Measurements from ENCODE around the gene ROPN1L. TPM values are rescaled to one million over a fixed set of nuclear protein-coding genes. Genes with fewer than 3 reads are reported as not detected.

The ROPN1L gene
- polyA plus RNA-seq, 3 donors: 1.5 to 2.1 (median 1.9) TPM

GRCh38 chr5:10502130-10502529, 60.5 kb downstream of the ROPN1L start:
- H3K27me3 Mint-ChIP-seq (ENCODE audit: low read depth in 3 of 3): peaks cover 0 to 2% (median 0%) of the 10 kb centered on the region in 3 donors
- intact Hi-C loops (cut with micrococcal nuclease): no loop called here
- no peak overlapping the region for H3K27ac ChIP-seq (ENCODE audit: low read depth in 1 of 2, low read length in 2 of 2)
- H3K36me3 Mint-ChIP-seq: no peaks in the 10 kb centered on the region
- no peaks in the 10 kb centered on the region for H3K79me2 ChIP-seq (ENCODE audit: insufficient read depth, low read length)
- H3K4me2 ChIP-seq (replicated peaks; ENCODE audit: extremely low read depth, low read length, poor library complexity, severe bottlenecking): no peak overlapping the region
- no peak for DNase-seq
- H3K4me3 Mint-ChIP-seq: no peak overlapping the region
- H3K9me3 Mint-ChIP-seq: peaks cover 0 to 3% (median 0%) of the 10 kb centered on the region in 7 donors
- no peaks in the 10 kb centered on the region for H3K27me3 ChIP-seq (ENCODE audit: control insufficient read depth in 2 of 2, insufficient read depth in 2 of 2, low read length in 2 of 2)
- H3K36me3 ChIP-seq (replicated peaks in 1 of 2; ENCODE audit: control insufficient read depth in 1 of 2, insufficient read depth in 2 of 2, low read length in 2 of 2): no peaks in the 10 kb centered on the region
- H3K9ac ChIP-seq (ENCODE audit: insufficient read depth, low read length, poor library complexity, severe bottlenecking): no peak overlapping the region
- H3K27ac Mint-ChIP-seq: no peak overlapping the region
- no peak overlapping the region for H2AFZ ChIP-seq (ENCODE audit: insufficient read depth, low read depth, low read length, poor library complexity, severe bottlenecking)
- no peaks in the 10 kb centered on the region for H3K9me3 ChIP-seq (replicated peaks in 1 of 2; ENCODE audit: control insufficient read depth in 1 of 2, insufficient read depth in 1 of 2, low read length in 2 of 2)
- H4K20me1 ChIP-seq (ENCODE audit: insufficient read depth, low read length): no peaks in the 10 kb centered on the region
- TF ChIP-seq, protein P1, sequence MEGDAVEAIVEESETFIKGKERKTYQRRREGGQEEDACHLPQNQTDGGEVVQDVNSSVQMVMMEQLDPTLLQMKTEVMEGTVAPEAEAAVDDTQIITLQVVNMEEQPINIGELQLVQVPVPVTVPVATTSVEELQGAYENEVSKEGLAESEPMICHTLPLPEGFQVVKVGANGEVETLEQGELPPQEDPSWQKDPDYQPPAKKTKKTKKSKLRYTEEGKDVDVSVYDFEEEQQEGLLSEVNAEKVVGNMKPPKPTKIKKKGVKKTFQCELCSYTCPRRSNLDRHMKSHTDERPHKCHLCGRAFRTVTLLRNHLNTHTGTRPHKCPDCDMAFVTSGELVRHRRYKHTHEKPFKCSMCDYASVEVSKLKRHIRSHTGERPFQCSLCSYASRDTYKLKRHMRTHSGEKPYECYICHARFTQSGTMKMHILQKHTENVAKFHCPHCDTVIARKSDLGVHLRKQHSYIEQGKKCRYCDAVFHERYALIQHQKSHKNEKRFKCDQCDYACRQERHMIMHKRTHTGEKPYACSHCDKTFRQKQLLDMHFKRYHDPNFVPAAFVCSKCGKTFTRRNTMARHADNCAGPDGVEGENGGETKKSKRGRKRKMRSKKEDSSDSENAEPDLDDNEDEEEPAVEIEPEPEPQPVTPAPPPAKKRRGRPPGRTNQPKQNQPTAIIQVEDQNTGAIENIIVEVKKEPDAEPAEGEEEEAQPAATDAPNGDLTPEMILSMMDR (IDR thresholded peaks at IDR 0.05): no peak
- 73% methylated on average over 3 of the region's 8 CpGs for WGBS (ENCODE audit: insufficient coverage)
- H3K4me3 ChIP-seq (replicated peaks in 1 of 3; ENCODE audit: low read depth in 2 of 3, low read length in 3 of 3): no peak overlapping the region
- peaks cover 24% of the 10 kb centered on the region for H3K4me1 Mint-ChIP-seq
- H3K4me1 ChIP-seq (ENCODE audit: control insufficient read depth in 1 of 2, insufficient read depth in 2 of 2, low read length in 2 of 2): peaks cover 14 to 18% of the 10 kb centered on the region in 2 donors

DNA sequence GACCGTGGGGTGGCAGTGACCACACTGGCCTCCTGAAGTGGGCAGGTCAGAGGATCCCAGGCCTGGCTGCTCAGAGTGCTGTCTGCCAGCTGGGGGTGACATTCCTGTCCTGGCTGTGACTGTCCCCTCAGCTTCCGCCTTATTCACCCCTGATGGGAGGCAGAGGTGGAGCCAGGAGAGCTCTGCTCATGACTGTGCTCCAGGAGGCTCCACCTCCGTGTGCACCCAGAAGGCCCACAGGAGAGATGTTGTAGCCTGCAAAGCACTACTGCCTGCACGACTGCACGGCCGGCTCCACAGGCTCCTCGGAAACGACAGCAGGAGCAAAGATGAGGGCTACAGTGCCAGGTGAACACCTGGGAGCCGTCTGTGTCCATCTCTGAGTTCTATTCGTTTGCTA, 60.9 kb downstream of the ROPN1L start:
- Histone ChIP-seq H3K9me3 (replicated peaks in 1 of 2; ENCODE audit: control insufficient read depth in 1 of 2, insufficient read depth in 1 of 2, low read length in 2 of 2) (no peaks in the 10 kb centered on the region), H3K36me3 (replicated peaks in 1 of 2; ENCODE audit: control insufficient read depth in 1 of 2, insufficient read depth in 2 of 2, low read length in 2 of 2) (no peaks in the 10 kb centered on the region), H4K20me1 (ENCODE audit: insufficient read depth, low read length) (no peaks in the 10 kb centered on the region), H3K4me1 (ENCODE audit: control insufficient read depth in 1 of 2, insufficient read depth in 2 of 2, low read length in 2 of 2) (peaks cover 14 to 18% of the 10 kb centered on the region in 2 donors), H2AFZ (ENCODE audit: insufficient read depth, low read depth, low read length, poor library complexity, severe bottlenecking) (no peak overlapping the region), H3K4me3 (replicated peaks in 1 of 3; ENCODE audit: low read depth in 2 of 3, low read length in 3 of 3) (no peak overlapping the region), H3K9ac (ENCODE audit: insufficient read depth, low read length, poor library complexity, severe bottlenecking) (no peak overlapping the region), H3K27ac (ENCODE audit: low read depth in 1 of 2, low read length in 2 of 2) (no peak overlapping the region), H3K4me2 (replicated peaks; ENCODE audit: extremely low read depth, low read length, poor library complexity, severe bottlenecking) (no peak overlapping the region), H3K27me3 (ENCODE audit: control insufficient read depth in 2 of 2, insufficient read depth in 2 of 2, low read length in 2 of 2) (no peaks in the 10 kb centered on the region), H3K79me2 (ENCODE audit: insufficient read depth, low read length) (no peaks in the 10 kb centered on the region)
- WGBS (ENCODE audit: insufficient coverage): 91% methylated on average over 9 of the region's 10 CpGs
- H3K4me1 Mint-ChIP-seq: peaks cover 24% of the 10 kb centered on the region
- intact Hi-C loops (cut with micrococcal nuclease): no loop called here
- no peak overlapping the region for H3K27ac Mint-ChIP-seq
- no peak overlapping the region for H3K4me3 Mint-ChIP-seq
- no peaks in the 10 kb centered on the region for H3K36me3 Mint-ChIP-seq
- TF ChIP-seq, protein P1 (IDR thresholded peaks at IDR 0.05): no peak
- peaks cover 0 to 2% (median 0%) of the 10 kb centered on the region in 3 donors for H3K27me3 Mint-ChIP-seq (ENCODE audit: low read depth in 3 of 3)
- no peak for DNase-seq
- H3K9me3 Mint-ChIP-seq: peaks cover 0 to 3% (median 0%) of the 10 kb centered on the region in 7 donors

Measured in CD14-positive monocyte (primary cell).